OCI-LY7 (cell line): ENCODE data around the gene CDC42SE1. TPM values are rescaled to one million over a fixed set of nuclear protein-coding genes. Genes with fewer than 3 reads are reported as not detected.
"Not testable (repeated sequence)": the region's sequence is repeated elsewhere in the genome, so short reads cannot be mapped to it uniquely, and the experiment has no call there.

ENCODE experiments used
- BruUV-seq: library from RNA; stranded (reverse); fragments of 400-500 nt; replicated peaks from 2 replicates; lab custom pipeline; 2021; lab: Mats Ljungman, UMichigan
- CTCF ChIA-PET: fragments of 300-600 bp; sonication (Branson Sonifier 250); formaldehyde crosslinking; loops from one replicate; lab custom pipeline; 2022; ENCODE audit warnings: antibody characterized with exemption; ENCODE audit not compliant: unreplicated experiment; lab: Charles Lee
- POLR2A ChIA-PET: fragments of 300-600 bp; sonication (Branson Sonifier 250); formaldehyde crosslinking; loops from one replicate; lab custom pipeline; 2022; ENCODE audit warnings: antibody characterized with exemption; lab: Charles Lee
- DNase-seq: peaks from one replicate; pipeline ENCODE4 v3.0.0-alpha.2; 2015; ENCODE audit warnings: low spot score
- H2AFZ ChIP-seq: fragments of 200-600 bp; sonication (generic), shearing (Covaris generic); 2 replicates; pipeline ENCODE4 v1.6.1; 2014; ENCODE audit warnings: mild to moderate bottlenecking, antibody characterized with exemption, low read length, moderate library complexity
- H3K27ac ChIP-seq: fragments of 200-600 bp; sonication (generic); 2 replicates; pipeline ENCODE4 v1.5.1; 2014; ENCODE audit warnings: mixed run types, low read depth, mild to moderate bottlenecking, moderate library complexity, low read length, inconsistent platforms; ENCODE audit not compliant: poor library complexity, severe bottlenecking
- H3K36me3 ChIP-seq: fragments of 200-600 bp; sonication (generic); 2 replicates; pipeline ENCODE4 v1.6.1; 2014; ENCODE audit warnings: mild to moderate bottlenecking, antibody characterized with exemption, low read length, moderate library complexity, mixed read lengths; ENCODE audit not compliant: insufficient read depth
- H3K4me1 ChIP-seq: fragments of 200-600 bp; sonication (generic); 2 replicates; pipeline ENCODE4 v1.5.1; 2014; ENCODE audit warnings: mild to moderate bottlenecking, low read length; ENCODE audit not compliant: insufficient read depth, poor library complexity, severe bottlenecking
- H3K4me2 ChIP-seq: fragments of 200-600 bp; sonication (generic); 2 replicates; pipeline ENCODE4 v1.6.1; 2014; ENCODE audit warnings: mild to moderate bottlenecking, low read length
- H3K4me3 ChIP-seq: fragments of 200-600 bp; sonication (generic); 2 replicates; pipeline ENCODE4 v1.5.1; 2014; ENCODE audit warnings: mild to moderate bottlenecking, low read depth, low read length; ENCODE audit not compliant: poor library complexity, severe bottlenecking
- H3K79me2 ChIP-seq: fragments of 200-600 bp; sonication (generic); 2 replicates; pipeline ENCODE4 v1.6.1; 2016; ENCODE audit warnings: low read depth, mild to moderate bottlenecking, low read length, moderate library complexity, mixed read lengths; ENCODE audit not compliant: insufficient read depth
- H3K9me2 ChIP-seq: fragments of 200-600 bp; sonication (generic); 2 replicates; pipeline ENCODE4 v1.6.1; 2016; ENCODE audit warnings: mild to moderate bottlenecking, low read length, mixed read lengths; ENCODE audit not compliant: insufficient read depth
- H3K9me3 ChIP-seq: fragments of 200-600 bp; sonication (generic); 2 replicates; pipeline ENCODE4 v1.6.1; 2014; ENCODE audit warnings: mild to moderate bottlenecking, mixed run types, low read length, mixed read lengths
- H4K20me1 ChIP-seq: fragments of 200-600 bp; sonication (generic); 2 replicates; pipeline ENCODE4 v1.6.1; 2014; ENCODE audit warnings: mild to moderate bottlenecking, antibody characterized with exemption, low read length, moderate library complexity, mixed read lengths; ENCODE audit not compliant: insufficient read depth
- CTCF ChIP-seq: fragments of 200-600 bp; sonication (generic); conservative IDR thresholded peaks from 2 replicates; pipeline ENCODE4 v1.5.1; 2014; ENCODE audit warnings: mild to moderate bottlenecking, antibody characterized with exemption, low read length, moderate library complexity, mixed read lengths
- EZH2phosphoT487 ChIP-seq: fragments of 200-600 bp; sonication (generic); IDR thresholded peaks from 2 replicates; pipeline ENCODE4 v1.6.1; 2018; ENCODE audit warnings: low read depth, borderline replicate concordance, mild to moderate bottlenecking, mixed run types, antibody characterized with exemption, low read length, moderate library complexity, mixed read lengths
- intact Hi-C: fragments of 100-400 bp; cut with micrococcal nuclease; formaldehyde crosslinking; loops from one replicate; pipeline ENCODE4 v1.10.0; 2022; ENCODE audit not compliant: unreplicated experiment
- total RNA-seq, 2 experiments: library from RNA; depleted of rRNA in 1 of 2; stranded (reverse); fragments of >200 nt in 1 of 2; shearing (Covaris generic) in 1 of 2; gene quantifications; 2 replicates each; pipeline ENCODE4 v1.2.3, GENCODE V29; 2014 to 2022

CDC42SE1 gene
- total RNA-seq, 2 experiments from 2014 or later, result 48.2 to 63.3 TPM

- Histone ChIP-seq H2AFZ (no peak overlapping the region), H3K9me3 (no peaks in the 10 kb centered on the region), H3K4me3 (no peak overlapping the region), H3K36me3 (peaks cover 5% of the 10 kb centered on the region; the same call in 1 of the 2 replicates), H3K79me2 (no peaks in the 10 kb centered on the region), H4K20me1 (no peaks in the 10 kb centered on the region), H3K4me1 (no peaks in the 10 kb centered on the region), H3K9me2 (no peaks in the 10 kb centered on the region), H3K27ac (no peak overlapping the region), H3K4me2 (no peak overlapping the region)
- POLR2A ChIA-PET, result no interaction called here
- no TSS peak for BruUV-seq
- no peak for DNase-seq
- no peak for TF ChIP-seq EZH2phosphoT487
- TF ChIP-seq CTCF, result no peak
- CTCF ChIA-PET, result no interaction called here
- intact Hi-C loops, result no loop called here
Measured at GRCh38 chr1:151106894-151107293, 47.5 kb upstream of the CDC42SE1 start.

GRCh38 chr1:151104630-151105029 lies 45.2 kb upstream of the CDC42SE1 start:
- no peak for DNase-seq
- no peaks in the 10 kb centered on the region for H3K36me3 ChIP-seq
- H3K27ac ChIP-seq, result no peak overlapping the region
- H3K4me3 ChIP-seq, result no peak overlapping the region
- intact Hi-C loops, result no loop called here
- no TSS peak for BruUV-seq
- H3K9me2 ChIP-seq, result no peaks in the 10 kb centered on the region
- TF ChIP-seq EZH2phosphoT487, result no peak
- TF ChIP-seq CTCF, result no peak
- no peaks in the 10 kb centered on the region for H3K4me1 ChIP-seq
- H3K9me3 ChIP-seq, result no peaks in the 10 kb centered on the region
- no peak overlapping the region for H2AFZ ChIP-seq
- POLR2A ChIA-PET, result interaction anchor here (0.6 kb wide), 1 partner anchor 256 kb away, joined by 3 read pairs; no protein-coding TSS in a partner anchor
- CTCF ChIA-PET, result no interaction called here
- no peaks in the 10 kb centered on the region for H4K20me1 ChIP-seq
- H3K4me2 ChIP-seq, result no peak overlapping the region
- no peaks in the 10 kb centered on the region for H3K79me2 ChIP-seq

GRCh38 chr1:151098126-151098525 lies 38.7 kb upstream of the CDC42SE1 start:
- no TSS peak for BruUV-seq
- Histone ChIP-seq H4K20me1 (no peaks in the 10 kb centered on the region), H3K79me2 (no peaks in the 10 kb centered on the region), H3K4me1 (no peaks in the 10 kb centered on the region), H3K4me2 (no peak overlapping the region), H3K4me3 (no peak overlapping the region), H2AFZ (no peak overlapping the region), H3K9me3 (no peaks in the 10 kb centered on the region), H3K9me2 (no peaks in the 10 kb centered on the region), H3K27ac (no peak overlapping the region), H3K36me3 (no peaks in the 10 kb centered on the region)
- DNase-seq, result no peak
- CTCF ChIA-PET, result interaction anchor here (1.6 kb wide), 1 partner anchor 59 kb away, joined by 7 read pairs; the partner anchor contains the start of gene TNFAIP8L2
- intact Hi-C loops, result loop anchor here (5.0 kb wide), 1 partner anchor 244 kb away; no protein-coding TSS in a partner anchor
- POLR2A ChIA-PET, result interaction anchor here (0.6 to 1.1 kb wide), 2 partner anchors 30 to 177 kb away, joined by 3 to 8 read pairs; no protein-coding TSS in a partner anchor
- TF ChIP-seq CTCF, result no peak
- no peak for TF ChIP-seq EZH2phosphoT487

GRCh38 chr1:151097426-151097825 lies 38.0 kb upstream of the CDC42SE1 start:
- H3K4me2 ChIP-seq, H4K20me1 ChIP-seq, BruUV-seq, H3K4me3 ChIP-seq, H3K4me1 ChIP-seq, H2AFZ ChIP-seq, H3K9me3 ChIP-seq, DNase-seq, H3K79me2 ChIP-seq, H3K36me3 ChIP-seq, H3K9me2 ChIP-seq, H3K27ac ChIP-seq: not testable (repeated sequence)
- intact Hi-C loops, result loop anchor here (5.0 kb wide), 1 partner anchor 245 kb away; no protein-coding TSS in a partner anchor
- ChIA-PET POLR2A (interaction anchor here (0.6 to 2.2 kb wide), 4 partner anchors 10 to 31 kb away, joined by 3 to 8 read pairs (median 6); no protein-coding TSS in a partner anchor), CTCF (interaction anchor here (1.6 kb wide), 1 partner anchor 59 kb away, joined by 7 read pairs; the partner anchor contains the start of gene TNFAIP8L2)
